CD4-positive, alpha-beta T cell (primary cell): Measurements from ENCODE around the gene ZSCAN5A. TPM values are rescaled to one million over a fixed set of nuclear protein-coding genes. Genes with fewer than 3 reads are reported as not detected.

ENCODE experiments used
- ATAC-seq: fragments of 200-7000 bp; cut with Tn5 transposase; one replicate; pipeline ENCODE4 v1.10.0; 2022; ENCODE audit warnings: mild to moderate bottlenecking; ENCODE audit not compliant: poor library complexity
- CTCF ChIA-PET: fragments of 350-600 bp; sonication (Branson Sonifier 250); formaldehyde crosslinking; loops from one replicate; lab custom pipeline; 2021; ENCODE audit warnings: antibody characterized with exemption, inconsistent platforms; lab: Charles Lee
- POLR2A ChIA-PET: fragments of 350-600 bp; sonication (Branson Sonifier 250); formaldehyde crosslinking; loops from one replicate; lab custom pipeline; 2021; ENCODE audit warnings: antibody characterized with exemption, inconsistent platforms; lab: Charles Lee
- DNase-seq, 14 experiments: peaks; one replicate each; pipeline ENCODE4 v3.0.0-alpha.2; 2013 to 2020; ENCODE audit warnings: mixed read lengths in 2 of 14
- H3K27ac ChIP-seq, 2 donors: one replicate each; pipeline versions ENCODE4 v1.5.1 to v1.7.0; 2013; ENCODE audit warnings: low read length in 2 of 2, low read depth in 1 of 2, mild to moderate bottlenecking in 1 of 2
- H3K27me3 ChIP-seq, 2 experiments: 1 replicate in 1 of 2; 2 replicates in 1 of 2; pipeline versions ENCODE4 v1.6.1 to v1.7.0; 2013; ENCODE audit warnings: low read length in 2 of 2, control low read depth in 1 of 2, mild to moderate bottlenecking in 1 of 2, moderate library complexity in 1 of 2; ENCODE audit not compliant: insufficient read depth in 2 of 2, control insufficient read depth in 1 of 2
- H3K36me3 ChIP-seq: one replicate; pipeline ENCODE4 v1.6.1; 2013; ENCODE audit warnings: low read length, control low read depth; ENCODE audit not compliant: insufficient read depth
- H3K4me1 ChIP-seq: one replicate; pipeline ENCODE4 v1.6.1; 2013; ENCODE audit warnings: low read length, control low read depth; ENCODE audit not compliant: insufficient read depth
- H3K4me3 ChIP-seq: one replicate; pipeline ENCODE4 v1.5.1; 2013; ENCODE audit warnings: mild to moderate bottlenecking, low read length, moderate library complexity
- H3K9me3 ChIP-seq, 2 experiments: 1 replicate in 1 of 2; 2 replicates in 1 of 2; pipeline versions ENCODE4 v1.6.1 to v1.7.0; 2013; ENCODE audit warnings: low read length in 2 of 2, mild to moderate bottlenecking in 2 of 2, control low read depth in 1 of 2, moderate library complexity in 1 of 2; ENCODE audit not compliant: control insufficient read depth in 1 of 2, insufficient read depth in 1 of 2
- H3K27ac Mint-ChIP-seq: one replicate; pipeline ENCODE4 v1.8.0; 2020; ENCODE audit warnings: mixed read lengths
- H3K27me3 Mint-ChIP-seq: one replicate; pipeline ENCODE4 v1.8.0; 2021; ENCODE audit warnings: mixed read lengths
- H3K36me3 Mint-ChIP-seq: one replicate; pipeline ENCODE4 v1.8.0; 2021; ENCODE audit warnings: low read depth, mixed read lengths
- H3K4me1 Mint-ChIP-seq: one replicate; pipeline ENCODE4 v1.8.0; 2021; ENCODE audit warnings: low read depth, mixed read lengths
- H3K4me3 Mint-ChIP-seq: one replicate; pipeline ENCODE4 v1.8.0; 2020; ENCODE audit warnings: mild to moderate bottlenecking, mixed read lengths
- H3K9me3 Mint-ChIP-seq: one replicate; pipeline ENCODE4 v1.8.0; 2020; ENCODE audit warnings: mixed read lengths
- CTCF ChIP-seq: fragments of 200-600 bp; IDR thresholded peaks from one replicate; pipeline ENCODE4 v1.8.0; 2022; ENCODE audit warnings: antibody characterized with exemption, mild to moderate bottlenecking
- intact Hi-C, 2 experiments: fragments of 100-400 bp; cut with DNase I in 1 of 2; cut with micrococcal nuclease in 1 of 2; formaldehyde crosslinking; loops; one replicate each; pipeline versions ENCODE4 v1.15.1 to v1.9.0; 2023 to 2025; cut with DNase I, micrococcal nuclease
- total RNA-seq, 174 experiments: library from RNA in 2 of 174; stranded (reverse) in 2 of 174; gene quantifications; one replicate each; pipeline ENCODE4 v1.2.3 and lab custom pipeline; 2021 to 2026

The ZSCAN5A gene
- total RNA-seq, 2 experiments from 2014 or later: 3.3 to 4.4 TPM

- H3K27me3 Mint-ChIP-seq: no peaks in the 10 kb centered on the region
- CTCF ChIA-PET: no interaction called here
- H3K4me3 Mint-ChIP-seq: peak overlapping the region; percentile 91
- no peaks in the 10 kb centered on the region for H3K9me3 ChIP-seq
- peaks cover 14% of the 10 kb centered on the region for H3K4me1 ChIP-seq
- DNase-seq: peak in 1 of 14 experiments; percentile 2
- POLR2A ChIA-PET: interaction anchor here (1.0 to 2.4 kb wide), 8 partner anchors 23 to 660 kb away, joined by 3 to 11 read pairs (median 5); partner anchors contain the start of genes ZNF444, ZNF582, ZNF787 and ZNF835
- no peak for TF ChIP-seq CTCF
- peak overlapping the region; percentile 76 for H3K4me3 ChIP-seq
- H3K9me3 Mint-ChIP-seq: no peaks in the 10 kb centered on the region
- no peaks in the 10 kb centered on the region for H3K27me3 ChIP-seq
- no peaks in the 10 kb centered on the region for H3K36me3 ChIP-seq
- peaks cover 33% of the 10 kb centered on the region for H3K36me3 Mint-ChIP-seq
- H3K4me1 Mint-ChIP-seq: peaks cover 34% of the 10 kb centered on the region
- peak overlapping the region; percentile 95 for H3K27ac Mint-ChIP-seq
- ATAC-seq: no peak
- peak overlapping the region; percentile 93 to 99 for H3K27ac ChIP-seq
- intact Hi-C loops: loop anchor here (1.0 to 10.0 kb wide), 9 partner anchors 79 to 1841 kb away; partner anchors contain the start of genes ZNF444 (in 2 of the 2), EPN1 (in 1 of the 2), PPP6R1 (in 1 of the 2) and ZNF329 (in 1 of the 2)
These were observed 640 bp downstream of the ZSCAN5A start for GRCh38 chr19:56314018-56314380.

DNA sequence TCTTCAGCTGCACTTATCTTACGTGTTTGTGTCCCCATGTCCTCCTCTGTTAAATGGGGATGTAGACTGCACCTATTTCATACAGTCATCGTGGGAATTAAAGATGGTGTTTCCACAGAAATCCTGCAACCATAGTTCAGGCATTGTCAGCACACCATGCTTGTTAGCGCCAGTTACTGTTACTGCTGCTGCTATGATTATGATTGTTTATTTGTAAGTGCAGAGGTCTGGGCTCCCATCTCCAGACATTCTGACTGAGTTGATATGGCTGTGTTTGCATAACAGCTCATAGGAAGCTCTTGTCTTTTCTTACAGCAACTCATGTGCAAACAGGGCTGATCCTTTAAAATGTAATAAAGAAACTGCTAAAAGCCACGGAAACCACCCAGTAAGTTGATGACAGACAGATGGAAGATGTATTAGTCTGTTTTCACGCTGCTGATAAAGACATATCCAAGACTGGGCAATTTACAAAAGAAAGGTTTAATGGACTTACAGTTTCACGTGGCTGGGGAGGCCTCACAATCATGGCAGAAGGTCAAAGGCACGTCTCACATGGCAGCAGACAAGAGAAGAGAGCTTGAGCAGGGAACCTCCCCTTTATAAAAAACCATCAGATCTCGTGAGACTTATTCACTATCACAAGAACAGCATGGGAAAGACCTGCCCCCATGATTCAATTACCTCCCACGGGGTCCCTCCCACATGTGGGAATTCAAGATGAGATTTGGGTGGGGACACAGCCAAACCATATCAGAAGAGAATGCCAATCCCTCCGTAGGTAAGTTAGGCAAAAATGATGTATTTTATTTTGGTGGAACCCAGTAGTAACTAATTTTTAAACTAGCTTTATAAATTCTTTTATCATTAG lies 1.6 kb downstream of the ZSCAN5A start:
- Histone ChIP-seq H3K27me3 (no peaks in the 10 kb centered on the region), H3K9me3 (no peaks in the 10 kb centered on the region), H3K4me1 (peaks cover 14% of the 10 kb centered on the region), H3K4me3 (no peak overlapping the region), H3K36me3 (no peaks in the 10 kb centered on the region), H3K27ac (no peak overlapping the region)
- POLR2A ChIA-PET: interaction anchor here (1.0 kb wide), 1 partner anchor 60 kb away, joined by 3 read pairs; no protein-coding TSS in a partner anchor
- CTCF ChIA-PET: no interaction called here
- DNase-seq (no peak), ATAC-seq (no peak)
- TF ChIP-seq CTCF: no peak
- H3K27ac Mint-ChIP-seq: peak overlapping the region; percentile 95
- H3K9me3 Mint-ChIP-seq: no peaks in the 10 kb centered on the region
- peaks cover 33% of the 10 kb centered on the region for H3K36me3 Mint-ChIP-seq
- H3K27me3 Mint-ChIP-seq: no peaks in the 10 kb centered on the region
- intact Hi-C loops: loop anchor here in 1 of 2 experiments (5.0 to 10.0 kb wide), 6 partner anchors 359 to 1842 kb away; partner anchors contain the start of genes EPN1, PPP6R1, ZNF329 and ZNF628
- peaks cover 34% of the 10 kb centered on the region for H3K4me1 Mint-ChIP-seq
- peak overlapping the region; percentile 91 for H3K4me3 Mint-ChIP-seq

GRCh38 chr19:56312342-56312741 lies 2.3 kb downstream of the ZSCAN5A start:
- TF ChIP-seq CTCF: no peak
- peaks cover 14% of the 10 kb centered on the region for H3K4me1 ChIP-seq
- intact Hi-C loops: loop anchor here in 1 of 2 experiments (5.0 to 10.0 kb wide), 6 partner anchors 360 to 1842 kb away; partner anchors contain the start of genes EPN1, PPP6R1, ZNF329 and ZNF628
- H3K4me3 Mint-ChIP-seq: peak overlapping the region; percentile 60
- H3K36me3 Mint-ChIP-seq: peaks cover 33% of the 10 kb centered on the region
- H3K9me3 Mint-ChIP-seq: no peaks in the 10 kb centered on the region
- H3K36me3 ChIP-seq: no peaks in the 10 kb centered on the region
- H3K27ac ChIP-seq: no peak overlapping the region
- ChIA-PET CTCF (no interaction called here), POLR2A (no interaction called here)
- ATAC-seq: no peak
- peak overlapping the region; percentile 95 for H3K27ac Mint-ChIP-seq
- no peak for DNase-seq
- no peaks in the 10 kb centered on the region for H3K27me3 Mint-ChIP-seq
- no peak overlapping the region for H3K4me3 ChIP-seq
- no peaks in the 10 kb centered on the region for H3K27me3 ChIP-seq
- no peaks in the 10 kb centered on the region for H3K9me3 ChIP-seq
- peaks cover 34% of the 10 kb centered on the region for H3K4me1 Mint-ChIP-seq
